A549 (cell line): Measurements from ENCODE around the gene LCN15. TPM values are rescaled to one million over a fixed set of nuclear protein-coding genes. Genes with fewer than 3 reads are reported as not detected.
"Not testable (repeated sequence)": the region's sequence is repeated elsewhere in the genome, so short reads cannot be mapped to it uniquely, and the experiment has no call there.

ENCODE experiments used
- ATAC-seq, 2 experiments: fragments of 200-7000 bp in 1 of 2; fragments of >200 bp in 1 of 2; cut with Nextera tagmentation in 1 of 2; cut with Tn5 transposase in 1 of 2; 3 replicates each; pipeline versions ENCODE4 v1.8.0 to v1.9.1; 2018 to 2020; ENCODE audit warnings: mild to moderate bottlenecking in 1 of 2, moderate library complexity in 1 of 2
- CTCF ChIA-PET: fragments of 300-600 bp; sonication (Branson Sonifier 250); formaldehyde crosslinking; extraction: SDS; loops from one replicate; lab custom pipeline; 2021; ENCODE audit warnings: antibody characterized with exemption, inconsistent platforms; lab: Yijun Ruan, JAX
- POLR2A ChIA-PET: fragments of 350-600 bp; formaldehyde crosslinking; extraction: SDS; loops from one replicate; lab custom pipeline; 2021; ENCODE audit warnings: antibody characterized with exemption, inconsistent platforms; lab: Yijun Ruan, JAX
- DNase-seq, 2 experiments: peaks; one replicate each; pipeline versions ENCODE4 v3.0.0 to v3.0.0-alpha.2; 2011 to 2016; ENCODE audit warnings: low read depth in 1 of 2, low spot score in 1 of 2
- FAIRE-seq: peaks from 2 replicates; lab custom pipeline; 2011; peaks lifted over from hg19 to GRCh38; lab: Jason Lieb, UNC
- H3K27ac ChIP-seq, 2 experiments: fragments of >200 bp; sonication (Bioruptor Twin); formaldehyde crosslinking; 3 replicates each; pipeline ENCODE4 v1.5.1; 2016 to 2017
- H3K4me1 ChIP-seq: fragments of >200 bp; sonication (Bioruptor Twin); formaldehyde crosslinking; 3 replicates; pipeline ENCODE4 v1.6.1; 2016
- H3K4me2 ChIP-seq: fragments of >200 bp; sonication (Bioruptor Twin); formaldehyde crosslinking; 3 replicates; pipeline ENCODE4 v1.6.1; 2016
- H3K4me3 ChIP-seq: fragments of >200 bp; sonication (Bioruptor Twin); formaldehyde crosslinking; 3 replicates; pipeline ENCODE4 v1.5.1; 2016
- H3K9me3 ChIP-seq: fragments of >200 bp; sonication (Bioruptor Twin); formaldehyde crosslinking; 3 replicates; pipeline ENCODE4 v1.6.1; 2016
- ATOH8 ChIP-seq: fragments of 250-450 bp; sonication (Bioruptor Pico); IDR thresholded peaks from 2 replicates; pipeline ENCODE4 v1.5.0; 2020; ENCODE audit warnings: low read depth, mild to moderate bottlenecking, moderate library complexity
- EP300 ChIP-seq, 2 experiments: fragments of >200 bp; sonication (Bioruptor Twin); formaldehyde crosslinking; IDR thresholded peaks; 2 replicates in 1 of 2; 3 replicates in 1 of 2; pipeline ENCODE4 v1.6.1; 2016 to 2017
- FOXS1 ChIP-seq: fragments of 250-450 bp; sonication (Bioruptor Pico); IDR thresholded peaks from 2 replicates; pipeline ENCODE4 v1.5.0; 2020; ENCODE audit warnings: mild to moderate bottlenecking, moderate library complexity
- HDAC2 ChIP-seq: fragments of 200-600 bp; sonication (generic); IDR thresholded peaks from 2 replicates; pipeline ENCODE4 v1.6.1; 2016
- HOXB13 ChIP-seq: fragments of 250-450 bp; sonication (Bioruptor Pico); IDR thresholded peaks from 2 replicates; pipeline ENCODE4 v1.5.0; 2020; ENCODE audit warnings: low read depth, mild to moderate bottlenecking, moderate library complexity
- JUN ChIP-seq, 2 experiments: fragments of >200 bp; sonication (Bioruptor Twin); formaldehyde crosslinking; IDR thresholded peaks; 2 replicates in 1 of 2; 3 replicates in 1 of 2; pipeline ENCODE4 v1.6.1; 2016 to 2017
- KDM1A ChIP-seq: fragments of 200-600 bp; sonication (generic); IDR thresholded peaks from 2 replicates; pipeline ENCODE4 v1.6.1; 2016; ENCODE audit warnings: low read depth, mild to moderate bottlenecking
- NPAS2 ChIP-seq: fragments of 250-450 bp; sonication (Bioruptor Pico); IDR thresholded peaks from 2 replicates; pipeline ENCODE4 v1.8.0; 2022; ENCODE audit warnings: mild to moderate bottlenecking, moderate library complexity, borderline replicate concordance
- NR3C1 ChIP-seq: fragments of >200 bp; sonication (Bioruptor Twin); formaldehyde crosslinking; IDR thresholded peaks from 3 replicates; pipeline ENCODE4 v1.6.1; 2017
- RNF2 ChIP-seq: fragments of 200-600 bp; sonication (generic); IDR thresholded peaks from 2 replicates; pipeline ENCODE4 v1.6.1; 2016; ENCODE audit warnings: low read depth, mild to moderate bottlenecking, antibody characterized with exemption, moderate library complexity, borderline replicate concordance
- SREBF2 ChIP-seq: fragments of 450-650 bp; IDR thresholded peaks from 2 replicates; pipeline ENCODE4 v1.6.1; 2014; ENCODE audit warnings: mild to moderate bottlenecking, moderate library complexity
- ZFP36 ChIP-seq: fragments of 450-650 bp; IDR thresholded peaks from 2 replicates; pipeline ENCODE4 v1.6.1; 2014; ENCODE audit warnings: borderline replicate concordance; ENCODE audit not compliant: partially characterized antibody
- WGBS: methylation state at CpG from one replicate; pipeline ENCODE4 v1.1.6; 2017; ENCODE audit errors: missing lambda C conversion rate; 5-methylcytosine and 5-hydroxymethylcytosine counted together
- polyA plus RNA-seq, 4 experiments: library from polyadenylated mRNA; depleted of rRNA in 3 of 4; stranded (reverse); fragments of >200 nt; fragmentation: RNase III in 1 of 4; extraction: RNeasy Plus Mini Kit Qiagen cat#74134 plus additional on column Dnase treatment in 1 of 4; gene quantifications; 2 replicates in 3 of 4; 3 replicates in 1 of 4; pipeline ENCODE4 v1.2.3, GENCODE V29; 2011 to 2017
- TF ChIP-seq, protein P1 (sequence below): fragments of 200-600 bp; sonication (generic); IDR thresholded peaks from 2 replicates; pipeline ENCODE4 v1.6.1; 2016; ENCODE audit warnings: antibody characterized with exemption, mild to moderate bottlenecking, moderate library complexity
- TF ChIP-seq, protein P2 (sequence below): fragments of >200 bp; sonication (Bioruptor Twin); formaldehyde crosslinking; IDR thresholded peaks from 3 replicates; pipeline ENCODE4 v1.6.1; 2016
- TF ChIP-seq, protein P3 (sequence below): IDR thresholded peaks from 2 replicates; pipeline ENCODE4 v1.6.1; 2012

Gene LCN15
- polyA plus RNA-seq, 2 of the 4 experiments (the other 2 are of a cell fraction) = 0.09 to 0.10 TPM

GRCh38 chr9:136755302-136756133 lies 8.8 kb downstream of the LCN15 start:
- not testable (repeated sequence) for FAIRE-seq

DNA sequence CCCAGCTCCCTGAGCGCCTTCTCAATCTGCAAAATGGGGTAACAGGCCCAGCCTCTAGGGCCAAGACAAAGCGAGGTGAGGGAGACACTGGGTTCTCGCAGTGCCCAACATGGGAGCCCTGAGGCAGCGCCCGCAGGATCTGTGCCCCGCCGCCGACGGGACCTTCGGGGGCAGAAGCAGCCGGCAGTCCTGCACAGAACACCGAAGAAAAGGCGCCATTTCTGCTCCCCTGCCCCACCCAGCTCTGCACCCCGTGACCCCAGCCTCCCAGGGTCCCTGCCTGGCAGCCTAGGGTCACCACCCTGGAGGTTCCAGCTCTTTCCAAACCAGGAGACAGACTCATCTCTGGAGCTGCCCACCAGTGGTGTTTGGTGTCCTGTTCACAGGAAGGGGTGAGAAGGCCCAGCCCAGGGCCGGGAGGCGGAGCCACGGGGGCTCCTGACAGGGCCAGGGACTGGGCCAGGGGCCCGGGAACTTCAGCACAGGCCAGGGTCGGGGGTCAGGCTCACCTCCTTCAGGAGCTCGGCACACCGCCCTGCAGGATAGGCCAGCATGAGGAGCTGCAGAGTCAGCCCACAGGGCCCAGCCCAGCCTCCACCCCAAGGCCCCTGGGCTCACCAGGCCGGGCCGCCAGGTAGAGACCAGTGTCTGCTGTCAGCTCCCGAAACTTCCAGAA lies 9.6 kb downstream of the LCN15 start:
- ChIA-PET POLR2A (no interaction called here), CTCF (interaction anchor here (1.6 to 28.0 kb wide), 4 partner anchors 10 to 38 kb away, joined by 3 to 625 read pairs (median 8); partner anchors contain the start of gene TMEM141)
- Histone ChIP-seq H3K4me1 (no peaks in the 10 kb centered on the region), H3K4me3 (no peak overlapping the region), H3K9me3 (peaks cover 13% of the 10 kb centered on the region), H3K4me2 (no peak overlapping the region), H3K27ac (no peak overlapping the region)
- DNase-seq = no peak
- FAIRE-seq = no peak
- WGBS = 95% methylated on average over 15 of the region's 24 CpGs
- TF ChIP-seq, protein P1, sequence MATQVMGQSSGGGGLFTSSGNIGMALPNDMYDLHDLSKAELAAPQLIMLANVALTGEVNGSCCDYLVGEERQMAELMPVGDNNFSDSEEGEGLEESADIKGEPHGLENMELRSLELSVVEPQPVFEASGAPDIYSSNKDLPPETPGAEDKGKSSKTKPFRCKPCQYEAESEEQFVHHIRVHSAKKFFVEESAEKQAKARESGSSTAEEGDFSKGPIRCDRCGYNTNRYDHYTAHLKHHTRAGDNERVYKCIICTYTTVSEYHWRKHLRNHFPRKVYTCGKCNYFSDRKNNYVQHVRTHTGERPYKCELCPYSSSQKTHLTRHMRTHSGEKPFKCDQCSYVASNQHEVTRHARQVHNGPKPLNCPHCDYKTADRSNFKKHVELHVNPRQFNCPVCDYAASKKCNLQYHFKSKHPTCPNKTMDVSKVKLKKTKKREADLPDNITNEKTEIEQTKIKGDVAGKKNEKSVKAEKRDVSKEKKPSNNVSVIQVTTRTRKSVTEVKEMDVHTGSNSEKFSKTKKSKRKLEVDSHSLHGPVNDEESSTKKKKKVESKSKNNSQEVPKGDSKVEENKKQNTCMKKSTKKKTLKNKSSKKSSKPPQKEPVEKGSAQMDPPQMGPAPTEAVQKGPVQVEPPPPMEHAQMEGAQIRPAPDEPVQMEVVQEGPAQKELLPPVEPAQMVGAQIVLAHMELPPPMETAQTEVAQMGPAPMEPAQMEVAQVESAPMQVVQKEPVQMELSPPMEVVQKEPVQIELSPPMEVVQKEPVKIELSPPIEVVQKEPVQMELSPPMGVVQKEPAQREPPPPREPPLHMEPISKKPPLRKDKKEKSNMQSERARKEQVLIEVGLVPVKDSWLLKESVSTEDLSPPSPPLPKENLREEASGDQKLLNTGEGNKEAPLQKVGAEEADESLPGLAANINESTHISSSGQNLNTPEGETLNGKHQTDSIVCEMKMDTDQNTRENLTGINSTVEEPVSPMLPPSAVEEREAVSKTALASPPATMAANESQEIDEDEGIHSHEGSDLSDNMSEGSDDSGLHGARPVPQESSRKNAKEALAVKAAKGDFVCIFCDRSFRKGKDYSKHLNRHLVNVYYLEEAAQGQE = no peak
- TF ChIP-seq HDAC2 = no peak
- no peak for TF ChIP-seq SREBF2
- TF ChIP-seq HOXB13 (CRISPR knock-in tag) = no peak
- TF ChIP-seq ZFP36 = no peak
- ATAC-seq = peak in 1 of 2 experiments; percentile 13; a peak in 2 of 6 replicates

More at GRCh38 chr9:136755302-136756133, 8.8 kb downstream of the LCN15 start:
- H3K4me2 ChIP-seq, H3K4me3 ChIP-seq, H3K27ac ChIP-seq, H3K4me1 ChIP-seq, DNase-seq, ATAC-seq, POLR2A ChIA-PET: not testable (repeated sequence)
- WGBS = 94% methylated on average over 19 of the region's 22 CpGs
- CTCF ChIA-PET = interaction anchor here (1.6 to 28.0 kb wide), 4 partner anchors 11 to 37 kb away, joined by 3 to 625 read pairs (median 8); partner anchors contain the start of gene TMEM141
- H3K9me3 ChIP-seq = peaks cover 13% of the 10 kb centered on the region
- TF ChIP-seq KDM1A = peak; percentile 55

- Histone ChIP-seq H3K4me1 (no peaks in the 10 kb centered on the region), H3K4me3 (no peak overlapping the region), H3K27ac (no peak overlapping the region), H3K9me3 (peaks cover 13% of the 10 kb centered on the region), H3K4me2 (no peak overlapping the region)
- ATAC-seq (no peak), DNase-seq (no peak), FAIRE-seq (no peak)
- POLR2A ChIA-PET = no interaction called here
- TF ChIP-seq NPAS2 (CRISPR knock-in tag) (no peak), HDAC2 (no peak), FOXS1 (CRISPR knock-in tag) (no peak), NR3C1 (no peak), RNF2 (no peak), ATOH8 (no peak), EP300 (IDR thresholded peaks at IDR 0.05) (no peak), JUN (IDR thresholded peaks at IDR 0.05) (no peak)
- TF ChIP-seq, protein P2, sequence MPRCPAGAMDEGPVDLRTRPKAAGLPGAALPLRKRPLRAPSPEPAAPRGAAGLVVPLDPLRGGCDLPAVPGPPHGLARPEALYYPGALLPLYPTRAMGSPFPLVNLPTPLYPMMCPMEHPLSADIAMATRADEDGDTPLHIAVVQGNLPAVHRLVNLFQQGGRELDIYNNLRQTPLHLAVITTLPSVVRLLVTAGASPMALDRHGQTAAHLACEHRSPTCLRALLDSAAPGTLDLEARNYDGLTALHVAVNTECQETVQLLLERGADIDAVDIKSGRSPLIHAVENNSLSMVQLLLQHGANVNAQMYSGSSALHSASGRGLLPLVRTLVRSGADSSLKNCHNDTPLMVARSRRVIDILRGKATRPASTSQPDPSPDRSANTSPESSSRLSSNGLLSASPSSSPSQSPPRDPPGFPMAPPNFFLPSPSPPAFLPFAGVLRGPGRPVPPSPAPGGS = no peak
- TF ChIP-seq, protein P3, sequence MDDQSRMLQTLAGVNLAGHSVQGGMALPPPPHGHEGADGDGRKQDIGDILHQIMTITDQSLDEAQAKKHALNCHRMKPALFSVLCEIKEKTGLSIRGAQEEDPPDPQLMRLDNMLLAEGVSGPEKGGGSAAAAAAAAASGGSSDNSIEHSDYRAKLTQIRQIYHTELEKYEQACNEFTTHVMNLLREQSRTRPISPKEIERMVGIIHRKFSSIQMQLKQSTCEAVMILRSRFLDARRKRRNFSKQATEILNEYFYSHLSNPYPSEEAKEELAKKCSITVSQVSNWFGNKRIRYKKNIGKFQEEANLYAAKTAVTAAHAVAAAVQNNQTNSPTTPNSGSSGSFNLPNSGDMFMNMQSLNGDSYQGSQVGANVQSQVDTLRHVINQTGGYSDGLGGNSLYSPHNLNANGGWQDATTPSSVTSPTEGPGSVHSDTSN = no peak
- CTCF ChIA-PET = interaction anchor here (1.6 to 28.0 kb wide), 4 partner anchors 10 to 38 kb away, joined by 3 to 625 read pairs (median 8); partner anchors contain the start of gene TMEM141
- WGBS = 80% methylated on average over 6 of the region's 17 CpGs
Observed at GRCh38 chr9:136754059-136754572, 10.2 kb downstream of the LCN15 start.
